MM.1S (cell line): ENCODE results near the gene PBXIP1.

Experiments
- DNase-seq: peaks from one replicate; pipeline ENCODE4 v3.0.0-alpha.2; 2015
- H2AFZ ChIP-seq: fragments of 300-600 bp; sonication (generic); 2 replicates; pipeline ENCODE4 v1.6.0; 2016; ENCODE audit warnings: antibody characterized with exemption, low read length
- H3F3A ChIP-seq: fragments of 300-600 bp; sonication (generic); 2 replicates; pipeline ENCODE4 v1.6.1; 2016; ENCODE audit warnings: mild to moderate bottlenecking, antibody characterized with exemption, low read length, moderate library complexity, mixed read lengths; ENCODE audit not compliant: insufficient read depth
- H3K27ac ChIP-seq: fragments of 300-600 bp; sonication (generic); 2 replicates; pipeline ENCODE4 v1.5.1; 2016; ENCODE audit warnings: mild to moderate bottlenecking, low read length
- H3K27me3 ChIP-seq: fragments of 300-600 bp; sonication (generic); replicated peaks from 2 replicates; pipeline ENCODE4 v1.6.0; 2016; ENCODE audit warnings: low read length; ENCODE audit not compliant: insufficient read depth
- H3K36me3 ChIP-seq: fragments of 300-600 bp; sonication (generic); replicated peaks from 2 replicates; pipeline ENCODE4 v1.6.1; 2016; ENCODE audit warnings: mild to moderate bottlenecking, low read length, mixed read lengths; ENCODE audit not compliant: insufficient read depth
- H3K4me1 ChIP-seq: fragments of 300-600 bp; sonication (generic); 2 replicates; pipeline ENCODE4 v1.6.1; 2016; ENCODE audit warnings: low read length, mixed read lengths
- H3K4me2 ChIP-seq: fragments of 300-600 bp; sonication (generic); 2 replicates; pipeline ENCODE4 v1.6.0; 2016; ENCODE audit warnings: low read depth, low read length
- H3K4me3 ChIP-seq: fragments of 300-600 bp; sonication (generic); 2 replicates; pipeline ENCODE4 v1.5.1; 2016; ENCODE audit warnings: low read length, mixed read lengths
- H3K79me2 ChIP-seq: fragments of 300-600 bp; sonication (generic); 2 replicates; pipeline ENCODE4 v1.6.1; 2016; ENCODE audit warnings: mixed run types, low read length, mixed read lengths
- H3K9ac ChIP-seq: fragments of 300-600 bp; sonication (generic); 2 replicates; pipeline ENCODE4 v1.6.1; 2016; ENCODE audit warnings: low read length, mixed read lengths
- H3K9me2 ChIP-seq: fragments of 300-600 bp; sonication (generic); replicated peaks from 2 replicates; pipeline ENCODE4 v1.6.1; 2016; ENCODE audit warnings: mild to moderate bottlenecking, low read length, mixed read lengths; ENCODE audit not compliant: insufficient read depth
- H3K9me3 ChIP-seq: fragments of 300-600 bp; sonication (generic); replicated peaks from 2 replicates; pipeline ENCODE4 v1.6.1; 2016; ENCODE audit warnings: mild to moderate bottlenecking, low read length, mixed read lengths; ENCODE audit not compliant: insufficient read depth
- H4K20me1 ChIP-seq: fragments of 300-600 bp; sonication (generic); 2 replicates; pipeline ENCODE4 v1.6.1; 2016; ENCODE audit warnings: mild to moderate bottlenecking, low read length, moderate library complexity, mixed read lengths; ENCODE audit not compliant: insufficient read depth
- EZH2 ChIP-seq: fragments of 300-600 bp; sonication (generic); optimal IDR thresholded peaks from 2 replicates; pipeline ENCODE3; 2017; ENCODE audit warnings: low read depth, mild to moderate bottlenecking, antibody characterized with exemption, low read length, mixed read lengths
- EZH2phosphoT487 ChIP-seq: fragments of 300-600 bp; sonication (generic); IDR thresholded peaks from 2 replicates; pipeline ENCODE4 v1.6.1; 2018; ENCODE audit warnings: antibody characterized with exemption, low read length
- TF ChIP-seq, protein P1 (sequence below): fragments of 300-600 bp; sonication (generic); IDR thresholded peaks from 2 replicates; pipeline ENCODE4 v1.5.1; 2016; ENCODE audit warnings: antibody characterized with exemption, low read length, mixed read lengths

Gene PBXIP1

DNA sequence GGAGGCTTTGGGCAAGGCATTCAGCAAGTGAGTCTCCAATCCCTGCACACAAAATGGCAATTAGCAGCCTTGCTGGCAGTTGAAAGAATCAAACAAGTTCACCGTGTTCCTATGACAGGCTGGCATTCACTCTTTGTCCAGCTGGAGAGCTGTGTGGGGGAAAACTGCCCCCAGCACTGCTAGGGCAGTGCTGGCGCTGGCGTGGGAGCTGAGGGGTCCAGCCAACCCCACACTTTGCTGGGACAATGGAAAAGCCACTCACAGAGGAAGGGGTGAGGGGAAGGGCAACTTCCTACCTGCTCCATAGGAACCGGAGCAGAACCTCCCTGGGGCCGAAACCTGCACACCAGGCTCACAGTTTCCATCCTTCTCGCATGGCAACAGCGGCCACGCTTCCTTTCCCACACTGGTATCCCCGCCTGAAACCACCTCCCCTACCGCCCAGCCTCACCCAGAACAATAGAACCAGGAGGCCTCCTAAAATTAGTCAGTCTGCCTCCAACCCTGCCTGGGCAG is 59.1 kb downstream of the PBXIP1 start:
- Histone ChIP-seq H2AFZ (no peak overlapping the region), H3K9ac (no peak overlapping the region), H3K79me2 (no peaks in the 10 kb centered on the region), H3K4me2 (no peak overlapping the region), H4K20me1 (no peaks in the 10 kb centered on the region), H3K9me2 (no peaks in the 10 kb centered on the region), H3K4me3 (no peak overlapping the region), H3K27ac (no peak overlapping the region), H3F3A (no peaks in the 10 kb centered on the region), H3K9me3 (no peaks in the 10 kb centered on the region; the same call in 1 of the 2 replicates), H3K4me1 (no peaks in the 10 kb centered on the region), H3K27me3 (no peaks in the 10 kb centered on the region), H3K36me3 (no peaks in the 10 kb centered on the region)
- DNase-seq = no peak
- TF ChIP-seq EZH2phosphoT487 = no peak

DNA sequence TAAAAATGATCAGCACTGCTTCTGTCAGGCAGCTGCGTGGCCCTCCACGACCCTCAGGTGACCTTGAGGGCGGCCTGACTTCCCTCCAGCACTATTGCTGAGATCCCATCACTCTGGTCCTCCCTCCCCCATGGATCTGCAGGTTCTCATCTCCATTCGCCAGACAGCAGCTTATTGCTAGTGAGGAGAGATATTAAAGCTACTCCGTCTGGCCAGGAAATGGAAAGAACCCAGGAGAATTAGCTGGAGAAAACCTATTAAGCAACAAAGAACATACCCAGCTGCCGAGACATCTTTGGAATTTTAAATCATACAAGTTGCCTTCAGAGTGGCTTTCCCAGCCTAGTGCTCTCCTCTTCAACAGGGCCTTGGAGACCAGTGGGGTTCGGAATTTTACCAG is 60.1 kb downstream of the PBXIP1 start:
- no peak overlapping the region for H2AFZ ChIP-seq
- no peak overlapping the region for H3K27ac ChIP-seq
- no peaks in the 10 kb centered on the region for H4K20me1 ChIP-seq
- no peak overlapping the region for H3K4me3 ChIP-seq
- DNase-seq = no peak
- TF ChIP-seq, protein P1, sequence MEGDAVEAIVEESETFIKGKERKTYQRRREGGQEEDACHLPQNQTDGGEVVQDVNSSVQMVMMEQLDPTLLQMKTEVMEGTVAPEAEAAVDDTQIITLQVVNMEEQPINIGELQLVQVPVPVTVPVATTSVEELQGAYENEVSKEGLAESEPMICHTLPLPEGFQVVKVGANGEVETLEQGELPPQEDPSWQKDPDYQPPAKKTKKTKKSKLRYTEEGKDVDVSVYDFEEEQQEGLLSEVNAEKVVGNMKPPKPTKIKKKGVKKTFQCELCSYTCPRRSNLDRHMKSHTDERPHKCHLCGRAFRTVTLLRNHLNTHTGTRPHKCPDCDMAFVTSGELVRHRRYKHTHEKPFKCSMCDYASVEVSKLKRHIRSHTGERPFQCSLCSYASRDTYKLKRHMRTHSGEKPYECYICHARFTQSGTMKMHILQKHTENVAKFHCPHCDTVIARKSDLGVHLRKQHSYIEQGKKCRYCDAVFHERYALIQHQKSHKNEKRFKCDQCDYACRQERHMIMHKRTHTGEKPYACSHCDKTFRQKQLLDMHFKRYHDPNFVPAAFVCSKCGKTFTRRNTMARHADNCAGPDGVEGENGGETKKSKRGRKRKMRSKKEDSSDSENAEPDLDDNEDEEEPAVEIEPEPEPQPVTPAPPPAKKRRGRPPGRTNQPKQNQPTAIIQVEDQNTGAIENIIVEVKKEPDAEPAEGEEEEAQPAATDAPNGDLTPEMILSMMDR = no peak
- no peak for TF ChIP-seq EZH2phosphoT487
- no peak for TF ChIP-seq EZH2
- no peaks in the 10 kb centered on the region for H3K79me2 ChIP-seq
- H3K9ac ChIP-seq = no peak overlapping the region
- no peaks in the 10 kb centered on the region; the same call in 1 of the 2 replicates for H3K9me3 ChIP-seq
- no peaks in the 10 kb centered on the region for H3K36me3 ChIP-seq
- no peaks in the 10 kb centered on the region for H3K27me3 ChIP-seq
- H3K4me2 ChIP-seq = no peak overlapping the region
- H3F3A ChIP-seq = no peaks in the 10 kb centered on the region
- H3K9me2 ChIP-seq = no peaks in the 10 kb centered on the region
- H3K4me1 ChIP-seq = peaks cover 7% of the 10 kb centered on the region
